ENCODE data around the gene FKBP1A.

The FKBP1A gene

DNA sequence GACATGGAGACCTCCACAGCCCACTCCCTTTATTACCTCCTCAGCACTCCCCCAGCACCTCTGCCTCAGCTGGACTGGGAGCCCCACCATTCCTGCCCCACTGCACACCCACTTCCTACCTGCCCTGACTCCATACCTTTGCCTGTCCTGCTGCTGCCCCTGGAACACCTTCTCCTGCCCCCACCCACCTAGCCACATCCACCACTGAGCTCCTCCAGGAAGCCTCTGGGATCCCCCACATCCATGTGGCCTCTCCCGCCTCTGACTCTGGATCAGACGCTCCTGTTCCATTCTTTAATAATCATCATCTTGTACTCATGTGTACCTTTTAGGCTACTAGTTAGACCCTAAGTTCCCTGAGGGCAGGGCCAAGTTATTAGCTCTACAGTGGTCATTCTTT is 61.8 kb downstream of the FKBP1A start:
- DNase-seq: no peak

- DNase-seq: no peak
These were observed 62.6 kb downstream of the FKBP1A start for GRCh38 chr20:1330075-1330830.

DNA sequence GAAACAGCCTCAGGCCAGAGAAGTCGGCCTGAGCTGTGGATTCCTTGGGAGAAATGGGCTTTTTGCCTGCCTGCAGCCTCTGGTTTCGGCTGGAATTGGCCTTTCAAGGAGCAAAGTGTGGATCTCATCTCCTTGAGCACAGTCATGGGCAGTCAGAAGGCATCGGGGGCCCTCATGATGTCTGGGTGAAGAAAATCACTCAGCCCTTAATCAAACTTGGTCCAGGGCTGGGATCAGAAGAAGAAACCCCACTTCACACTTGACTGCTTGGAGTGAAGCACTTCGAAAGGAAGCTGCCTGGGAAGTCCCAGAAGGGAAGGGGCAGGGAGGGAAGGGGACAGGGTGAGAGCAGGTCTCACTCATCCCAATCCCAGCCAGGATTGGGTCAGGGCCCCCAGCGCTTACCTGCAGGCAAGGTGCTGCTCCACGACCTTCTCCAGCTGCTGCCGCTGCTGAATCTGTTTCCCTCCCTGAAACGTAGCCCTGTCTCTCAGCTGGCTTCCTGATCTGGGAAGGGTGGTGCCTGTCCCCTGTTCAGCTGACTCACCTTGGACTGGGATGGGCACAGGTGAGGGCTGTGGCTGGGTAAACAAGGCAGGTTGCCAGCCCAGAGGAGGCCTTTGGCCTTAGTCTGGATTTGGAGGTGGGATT is 64.0 kb downstream of the FKBP1A start, which contains the start of gene SDCBP2:
TSS of gene SDCBP2 (minus strand) at position 460 of the 651 bp plus-strand sequence. CDS start 8,723 bp downstream, outside the sequence.
- DNase-seq: no peak

GRCh38 chr20:1327827-1328679 is 64.8 kb downstream of the FKBP1A start:
- no peak for DNase-seq

DNA sequence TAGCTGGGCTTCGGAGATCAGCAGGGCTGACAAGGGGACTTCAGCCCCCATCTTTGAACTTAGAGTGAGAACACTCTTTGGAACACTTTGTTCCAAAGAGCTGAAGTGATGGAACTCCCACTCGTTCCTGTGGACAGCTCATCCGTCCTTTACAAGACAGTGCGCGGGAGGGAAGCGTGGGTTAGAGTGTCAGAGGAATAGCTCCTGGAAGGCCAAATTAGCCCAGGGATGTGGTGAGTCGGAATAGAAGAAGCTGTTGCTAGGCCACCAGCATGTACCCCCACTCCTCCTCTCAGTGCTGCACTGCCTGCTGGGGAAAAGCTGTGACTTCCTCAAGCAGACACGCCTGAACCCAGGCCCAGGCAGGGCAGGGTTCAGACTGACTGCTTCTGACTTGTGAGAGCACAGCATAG is 65.6 kb downstream of the FKBP1A start:
- DNase-seq: no peak

- DNase-seq: no peak
These were observed 66.6 kb downstream of the FKBP1A start for GRCh38 chr20:1326031-1326930.

- DNase-seq: peak; percentile 93 to 98
These were observed 67.5 kb downstream of the FKBP1A start for GRCh38 chr20:1325173-1326030.

- no peak for DNase-seq
These were observed 68.2 kb downstream of the FKBP1A start for GRCh38 chr20:1324598-1325172.

DNA sequence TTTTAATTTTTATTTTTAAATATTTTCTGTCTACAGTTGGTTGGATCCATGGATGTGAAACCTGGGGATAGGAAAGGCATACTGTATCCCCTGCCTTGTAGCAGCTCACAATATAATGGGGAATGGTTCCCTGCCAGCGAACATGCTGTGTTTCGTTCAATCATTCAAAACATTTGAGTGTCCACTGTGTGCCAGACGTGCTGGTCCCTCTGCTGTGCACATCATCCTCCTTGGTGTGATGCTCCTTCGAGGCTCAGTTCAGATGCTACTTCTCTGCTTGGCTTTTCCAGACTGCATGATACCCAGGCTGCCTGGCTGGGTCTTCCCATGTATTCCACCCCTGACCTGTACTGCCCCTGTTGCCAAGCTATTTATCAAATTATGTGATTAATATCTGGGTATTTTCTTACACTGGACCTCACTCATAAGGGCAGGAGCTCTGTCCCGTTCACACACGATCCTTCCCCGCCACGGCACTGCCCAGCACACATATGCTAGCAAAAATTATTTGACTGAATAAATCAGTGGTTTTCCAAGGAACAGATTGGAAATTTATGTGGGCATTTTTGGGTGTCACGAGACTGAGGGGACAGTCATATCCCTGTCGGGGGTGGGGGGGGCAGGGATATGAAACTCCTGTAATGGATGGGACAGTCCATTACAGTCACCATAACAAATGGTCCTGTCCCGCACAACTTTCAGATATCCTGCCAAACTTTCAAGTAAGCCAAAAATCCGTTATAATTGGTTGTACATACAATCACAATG is 68.8 kb downstream of the FKBP1A start:
- DNase-seq: no peak

DNA sequence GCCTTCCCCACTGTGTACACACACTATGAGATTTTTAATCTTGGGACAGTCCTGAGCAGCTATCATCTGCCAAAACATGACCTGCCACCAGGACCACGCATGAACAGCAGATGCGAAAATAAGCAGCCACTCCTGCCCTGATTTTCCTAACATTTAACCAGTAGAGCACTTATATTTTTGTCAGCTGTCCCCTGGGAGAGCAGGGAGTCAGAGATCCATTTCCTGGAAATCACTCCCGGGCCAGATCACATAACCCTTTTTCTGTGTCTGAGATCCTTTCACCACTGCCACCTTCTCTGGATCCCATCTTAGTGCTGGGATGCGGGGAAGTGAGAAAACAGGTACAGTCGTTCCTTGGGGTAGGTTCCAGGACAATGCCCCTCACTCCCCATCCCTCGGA is 69.6 kb downstream of the FKBP1A start:
- DNase-seq: peak in 1 of 2 experiments; percentile 22

DNA sequence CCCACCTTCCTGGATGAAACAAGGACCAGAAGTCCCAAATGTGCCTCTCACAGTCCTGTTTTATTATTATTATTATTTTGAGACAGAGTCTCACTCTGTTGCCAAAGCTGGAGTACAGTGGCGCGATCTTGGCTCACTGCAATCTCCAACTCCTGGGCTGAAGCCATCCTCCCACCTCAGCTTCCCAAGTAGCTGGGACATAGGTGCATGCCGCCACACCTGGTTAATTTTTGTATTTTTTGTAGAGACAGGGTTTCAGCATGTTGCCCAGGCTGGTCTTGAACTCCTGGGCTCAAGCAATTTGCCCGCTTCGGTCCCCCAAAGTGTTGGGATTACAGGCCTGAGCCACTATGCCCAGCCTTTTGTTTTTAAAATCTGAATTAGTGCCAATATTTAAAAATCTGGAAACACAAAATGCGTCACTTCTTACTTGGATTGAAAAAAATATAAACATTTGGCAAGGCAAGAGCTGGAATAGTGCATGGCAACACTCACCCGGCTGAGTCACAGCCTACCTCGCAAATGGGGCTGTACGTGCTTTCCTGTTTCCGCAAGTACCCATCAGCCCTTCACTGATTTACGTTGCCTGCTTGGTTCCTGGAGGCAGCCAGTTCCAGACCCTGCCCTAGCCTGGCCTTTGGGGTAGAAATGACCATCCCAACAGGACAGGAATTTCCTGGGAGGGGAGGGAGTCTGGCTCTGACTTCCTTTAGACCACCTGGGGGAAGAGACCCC is 70.2 kb downstream of the FKBP1A start:
- DNase-seq: no peak

DNA sequence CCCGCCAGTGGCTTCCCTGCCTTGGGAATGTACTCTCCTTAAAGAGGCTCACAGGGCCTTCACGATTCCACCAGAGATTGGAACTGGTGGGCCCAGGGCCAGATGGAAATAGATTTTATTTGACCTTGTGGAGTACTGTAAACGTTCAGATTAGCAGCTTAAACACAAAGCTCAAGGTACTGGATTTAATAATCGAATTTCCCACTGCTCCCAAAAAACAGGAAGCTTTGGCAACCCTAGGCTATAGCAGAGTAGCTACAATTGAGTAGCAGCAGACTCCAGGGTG is 71.3 kb downstream of the FKBP1A start:
- DNase-seq: no peak

- no peak for DNase-seq
These were observed 71.8 kb downstream of the FKBP1A start for GRCh38 chr20:1320902-1321653.

DNA sequence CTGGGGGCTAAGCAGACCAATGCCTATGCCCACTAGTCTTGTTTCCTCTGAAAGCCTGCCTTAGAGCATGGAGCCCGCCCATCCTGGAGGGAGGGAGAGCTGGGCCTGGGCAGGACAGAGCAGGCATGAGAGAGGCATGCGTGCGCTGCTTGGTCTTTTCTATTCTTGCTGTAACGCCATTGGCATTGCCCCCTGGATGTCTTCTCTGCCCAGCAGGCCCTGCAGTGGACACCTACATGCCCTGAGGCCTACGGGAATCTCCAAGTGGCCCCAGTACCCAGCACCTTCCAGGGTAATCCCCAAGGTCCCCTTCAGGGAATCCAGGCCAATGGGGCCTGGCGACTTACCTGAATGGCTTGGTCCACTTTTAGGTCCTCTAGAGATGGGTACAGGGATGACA is 72.8 kb downstream of the FKBP1A start:
- no peak for DNase-seq

DNA sequence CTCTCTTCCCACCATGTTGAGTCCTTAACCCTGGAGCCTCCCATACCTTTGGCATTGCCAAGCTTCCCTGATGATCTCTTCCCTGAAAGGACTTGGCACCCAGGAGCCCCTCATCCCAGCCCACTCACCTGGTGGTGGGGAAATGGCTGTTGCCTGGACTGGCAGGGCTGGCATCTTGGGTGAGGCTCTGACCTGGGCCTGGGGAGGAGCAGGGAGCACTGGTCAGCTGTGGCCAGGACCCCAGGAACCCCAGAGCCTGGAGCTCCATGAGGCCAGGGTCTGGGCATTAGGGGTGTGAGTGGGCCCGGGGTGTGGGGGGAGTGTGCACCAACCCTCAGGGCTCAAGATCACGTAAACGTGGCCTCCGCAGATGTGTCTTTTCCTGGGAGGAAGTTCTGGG is 73.4 kb downstream of the FKBP1A start:
- DNase-seq: no peak

GRCh38 chr20:1319051-1319450 is 73.8 kb downstream of the FKBP1A start:
- no peak for DNase-seq
